Subcutaneous adipose tissue (tissue), 4 donors: ENCODE measurements around the gene ATP8A2. TPM values are rescaled to one million over a fixed set of nuclear protein-coding genes. Genes with fewer than 3 reads are reported as not detected.

Experiments
- CTCF ChIP-seq: fragments of 450-650 bp; IDR thresholded peaks from one replicate; pipeline ENCODE4 v1.5.1; 2016; ENCODE audit warnings: low read depth, mild to moderate bottlenecking, control low read depth, antibody characterized with exemption, moderate library complexity
- total RNA-seq, 4 donors: library from RNA; depleted of rRNA; stranded (reverse); fragments of >200 nt; gene quantifications; one replicate each; pipeline ENCODE4 v1.1.0, GENCODE V29; 2016

Gene ATP8A2
- total RNA-seq, 4 donors from 2014 or later = under 0.01 to 0.17 TPM; not detected in 2

- TF ChIP-seq CTCF = no peak
Observed at GRCh38 chr13:25674371-25674770, 302.6 kb downstream of the ATP8A2 start.

GRCh38 chr13:25675060-25675459 is 303.3 kb downstream of the ATP8A2 start:
- TF ChIP-seq CTCF = no peak

- TF ChIP-seq CTCF = no peak
Observed at GRCh38 chr13:25677956-25678355, 306.2 kb downstream of the ATP8A2 start.

GRCh38 chr13:25678398-25678797 is 306.6 kb downstream of the ATP8A2 start:
- no peak for TF ChIP-seq CTCF

GRCh38 chr13:25679159-25679558 is 307.4 kb downstream of the ATP8A2 start:
- no peak for TF ChIP-seq CTCF

GRCh38 chr13:25679936-25680335 is 308.2 kb downstream of the ATP8A2 start:
- no peak for TF ChIP-seq CTCF

GRCh38 chr13:25682276-25682675 is 310.5 kb downstream of the ATP8A2 start:
- TF ChIP-seq CTCF = no peak
